Activated T-helper 2 cell treated with anti-CD3 and anti-CD28 coated beads, Interferon-gamma antibody, Interleukin-2, Interleukin-4, amounts not matched to agents 10 μg/mL and 5 μg/mL and 100 μg/mL, durations not matched to agents 14 hours and 24 hours and 36 hours (primary cell): ENCODE results near the gene SPEF1. TPM values are rescaled to one million over a fixed set of nuclear protein-coding genes. Genes with fewer than 3 reads are reported as not detected.

Source experiments
- DNase-seq: peaks from one replicate; pipeline ENCODE4 v3.0.0; 2021; ENCODE audit warnings: low spot score
- H3K27ac Mint-ChIP-seq: one replicate; pipeline ENCODE4 v1.8.0; 2021; ENCODE audit warnings: mixed read lengths
- H3K27me3 Mint-ChIP-seq: one replicate; pipeline ENCODE4 v1.8.0; 2021; ENCODE audit warnings: low read depth, mixed read lengths
- H3K36me3 Mint-ChIP-seq: one replicate; pipeline ENCODE4 v1.8.0; 2021; ENCODE audit warnings: low read depth, mixed read lengths
- H3K4me1 Mint-ChIP-seq: one replicate; pipeline ENCODE4 v1.8.0; 2021; ENCODE audit warnings: low read depth, mixed read lengths
- H3K4me3 Mint-ChIP-seq: one replicate; pipeline ENCODE4 v1.8.0; 2021; ENCODE audit warnings: low read depth, mild to moderate bottlenecking, moderate library complexity, mixed read lengths
- H3K9me3 Mint-ChIP-seq: one replicate; pipeline ENCODE4 v1.8.0; 2021; ENCODE audit warnings: mixed read lengths
- intact Hi-C: fragments of 100-400 bp; cut with micrococcal nuclease; formaldehyde crosslinking; loops from one replicate; pipeline ENCODE4 v1.15.1; 2023
- total RNA-seq: library from RNA; stranded (reverse); gene quantifications from 2 replicates; pipeline ENCODE4 v1.2.3, GENCODE V29; 2022

SPEF1 gene
- total RNA-seq, 1 donor from 2014 or later: not detected

- Mint-ChIP-seq H3K9me3 (no peaks in the 10 kb centered on the region), H3K36me3 (peaks cover 3% of the 10 kb centered on the region), H3K27me3 (no peaks in the 10 kb centered on the region), H3K27ac (peak overlapping the region; percentile 86), H3K4me3 (peak overlapping the region; percentile 66), H3K4me1 (peaks cover 55% of the 10 kb centered on the region)
- intact Hi-C loops: loop anchor here (10.0 kb wide), 1 partner anchor 269 kb away; no protein-coding TSS in a partner anchor
- no peak for DNase-seq
Measured at GRCh38 chr20:3815703-3816315, 34.6 kb upstream of the SPEF1 start.

GRCh38 chr20:3814928-3815495, 33.8 kb upstream of the SPEF1 start:
- DNase-seq: no peak
- Mint-ChIP-seq H3K36me3 (peaks cover 3% of the 10 kb centered on the region), H3K4me1 (peaks cover 59% of the 10 kb centered on the region), H3K27ac (peak overlapping the region; percentile 33), H3K4me3 (no peak overlapping the region), H3K27me3 (no peaks in the 10 kb centered on the region), H3K9me3 (no peaks in the 10 kb centered on the region)
- intact Hi-C loops: loop anchor here (10.0 kb wide), 1 partner anchor 270 kb away; no protein-coding TSS in a partner anchor

GRCh38 chr20:3813848-3814581, 32.8 kb upstream of the SPEF1 start:
- Mint-ChIP-seq H3K36me3 (peaks cover 3% of the 10 kb centered on the region), H3K9me3 (no peaks in the 10 kb centered on the region), H3K27me3 (no peaks in the 10 kb centered on the region), H3K4me1 (peaks cover 55% of the 10 kb centered on the region), H3K27ac (peak overlapping the region; percentile 61), H3K4me3 (no peak overlapping the region)
- DNase-seq: no peak
- intact Hi-C loops: loop anchor here (10.0 kb wide), 1 partner anchor 271 kb away; no protein-coding TSS in a partner anchor

GRCh38 chr20:3812975-3813847, 32.0 kb upstream of the SPEF1 start:
- intact Hi-C loops: loop anchor here (10.0 kb wide), 1 partner anchor 272 kb away; no protein-coding TSS in a partner anchor
- no peaks in the 10 kb centered on the region for H3K9me3 Mint-ChIP-seq
- H3K27ac Mint-ChIP-seq: peak overlapping the region; percentile 61
- H3K36me3 Mint-ChIP-seq: peaks cover 8% of the 10 kb centered on the region
- peaks cover 49% of the 10 kb centered on the region for H3K4me1 Mint-ChIP-seq
- DNase-seq: no peak
- H3K27me3 Mint-ChIP-seq: no peaks in the 10 kb centered on the region
- H3K4me3 Mint-ChIP-seq: no peak overlapping the region

- H3K27ac Mint-ChIP-seq: peak overlapping the region; percentile 99
Measured at GRCh38 chr20:3812259-3812681, 31.0 kb upstream of the SPEF1 start.

GRCh38 chr20:3811467-3812258, 30.4 kb upstream of the SPEF1 start:
- H3K27ac Mint-ChIP-seq: peak overlapping the region; percentile 99
- peak; percentile 81 for DNase-seq
- peaks cover 58% of the 10 kb centered on the region for H3K4me1 Mint-ChIP-seq
- H3K9me3 Mint-ChIP-seq: no peaks in the 10 kb centered on the region
- no peaks in the 10 kb centered on the region for H3K27me3 Mint-ChIP-seq
- intact Hi-C loops: loop anchor here (1.0 to 10.0 kb wide), 4 partner anchors 9 to 273 kb away; partner anchors contain the start of genes AP5S1 and CENPB
- H3K36me3 Mint-ChIP-seq: peaks cover 16% of the 10 kb centered on the region
- peak overlapping the region; percentile 74 for H3K4me3 Mint-ChIP-seq

More at GRCh38 chr20:3812259-3812681, 31.0 kb upstream of the SPEF1 start:
- Mint-ChIP-seq H3K27me3 (no peaks in the 10 kb centered on the region), H3K36me3 (peaks cover 10% of the 10 kb centered on the region), H3K4me1 (peaks cover 53% of the 10 kb centered on the region), H3K4me3 (peak overlapping the region; percentile 74), H3K9me3 (no peaks in the 10 kb centered on the region)
- intact Hi-C loops: loop anchor here (10.0 kb wide), 1 partner anchor 273 kb away; no protein-coding TSS in a partner anchor
- DNase-seq: no peak

GRCh38 chr20:3808544-3808943, 27.3 kb upstream of the SPEF1 start:
- peaks cover 58% of the 10 kb centered on the region for H3K4me1 Mint-ChIP-seq
- no peak for DNase-seq
- H3K4me3 Mint-ChIP-seq: no peak overlapping the region
- H3K9me3 Mint-ChIP-seq: no peaks in the 10 kb centered on the region
- intact Hi-C loops: no loop called here
- H3K27me3 Mint-ChIP-seq: no peaks in the 10 kb centered on the region
- H3K36me3 Mint-ChIP-seq: peaks cover 42% of the 10 kb centered on the region
- no peak overlapping the region for H3K27ac Mint-ChIP-seq

GRCh38 chr20:3804781-3805180, 23.5 kb upstream of the SPEF1 start:
- Mint-ChIP-seq H3K9me3 (no peaks in the 10 kb centered on the region), H3K27me3 (no peaks in the 10 kb centered on the region), H3K4me3 (no peak overlapping the region), H3K27ac (peak overlapping the region; percentile 24), H3K4me1 (peaks cover 44% of the 10 kb centered on the region), H3K36me3 (peaks cover 73% of the 10 kb centered on the region)
- intact Hi-C loops: no loop called here
- no peak for DNase-seq

- intact Hi-C loops: no loop called here
- H3K4me1 Mint-ChIP-seq: peaks cover 49% of the 10 kb centered on the region
- H3K27me3 Mint-ChIP-seq: no peaks in the 10 kb centered on the region
- DNase-seq: no peak
- no peaks in the 10 kb centered on the region for H3K9me3 Mint-ChIP-seq
- H3K4me3 Mint-ChIP-seq: no peak overlapping the region
- H3K27ac Mint-ChIP-seq: no peak overlapping the region
- peaks cover 78% of the 10 kb centered on the region for H3K36me3 Mint-ChIP-seq
Measured at GRCh38 chr20:3804254-3804751, 23.1 kb upstream of the SPEF1 start.

- Mint-ChIP-seq H3K9me3 (no peaks in the 10 kb centered on the region), H3K4me1 (peaks cover 52% of the 10 kb centered on the region), H3K27me3 (no peaks in the 10 kb centered on the region), H3K36me3 (peaks cover 83% of the 10 kb centered on the region), H3K27ac (no peak overlapping the region), H3K4me3 (no peak overlapping the region)
- intact Hi-C loops: no loop called here
- no peak for DNase-seq
Measured at GRCh38 chr20:3803854-3804253, 22.6 kb upstream of the SPEF1 start.

GRCh38 chr20:3803289-3803688, 22.0 kb upstream of the SPEF1 start:
- Mint-ChIP-seq H3K27me3 (no peaks in the 10 kb centered on the region), H3K4me1 (peaks cover 58% of the 10 kb centered on the region), H3K4me3 (no peak overlapping the region), H3K36me3 (peaks cover 84% of the 10 kb centered on the region), H3K27ac (no peak overlapping the region), H3K9me3 (no peaks in the 10 kb centered on the region)
- no peak for DNase-seq
- intact Hi-C loops: no loop called here
